ENCODE measurements around the gene LMO3.

Gene LMO3

GRCh38 chr12:16618256-16618655 lies 12.3 kb upstream of the LMO3 start:
- Histone ChIP-seq H3K4me3 (ENCODE audit: low read depth, low read length) (no peak overlapping the region), H3K36me3 (replicated peaks) (no peaks in the 10 kb centered on the region), H3K27ac (no peak overlapping the region), H3K27me3 (replicated peaks) (no peaks in the 10 kb centered on the region)
- DNase-seq = no peak
- no peak for TF ChIP-seq CTCF (IDR thresholded peaks at IDR 0.05; ENCODE audit: low read depth, low read length, missing control alignments)
- in situ Hi-C loops (cut with HindIII; ENCODE audit: low pct_ligation_motif_present, low sequenced_read_pairs) = no loop called here

GRCh38 chr12:16613199-16613598 lies 7.2 kb upstream of the LMO3 start:
- H3K27me3 ChIP-seq (replicated peaks) = peaks cover 2% of the 10 kb centered on the region
- no peak overlapping the region for H3K4me3 ChIP-seq (ENCODE audit: low read depth, low read length)
- H3K36me3 ChIP-seq (replicated peaks) = no peaks in the 10 kb centered on the region
- no peak for DNase-seq
- H3K27ac ChIP-seq = no peak overlapping the region
- no peak for TF ChIP-seq CTCF (IDR thresholded peaks at IDR 0.05; ENCODE audit: low read depth, low read length, missing control alignments)
- in situ Hi-C loops (cut with HindIII; ENCODE audit: low pct_ligation_motif_present, low sequenced_read_pairs) = no loop called here

GRCh38 chr12:16612647-16613046 lies 6.7 kb upstream of the LMO3 start:
- in situ Hi-C loops (cut with HindIII; ENCODE audit: low pct_ligation_motif_present, low sequenced_read_pairs) = no loop called here
- DNase-seq = no peak
- H3K4me3 ChIP-seq (ENCODE audit: low read depth, low read length) = no peak overlapping the region

GRCh38 chr12:16611146-16611545 lies 5.2 kb upstream of the LMO3 start:
- Histone ChIP-seq H3K36me3 (replicated peaks) (no peaks in the 10 kb centered on the region), H3K27ac (no peak overlapping the region), H3K27me3 (replicated peaks) (peaks cover 11% of the 10 kb centered on the region), H3K4me3 (ENCODE audit: low read depth, low read length) (no peak overlapping the region)
- no peak for DNase-seq
- TF ChIP-seq CTCF (IDR thresholded peaks at IDR 0.05; ENCODE audit: low read depth, low read length, missing control alignments) = no peak
- in situ Hi-C loops (cut with HindIII; ENCODE audit: low pct_ligation_motif_present, low sequenced_read_pairs) = no loop called here

More at GRCh38 chr12:16612647-16613046, 6.7 kb upstream of the LMO3 start:
- no peak for TF ChIP-seq CTCF (IDR thresholded peaks at IDR 0.05; ENCODE audit: low read depth, low read length, missing control alignments)
- Histone ChIP-seq H3K27me3 (replicated peaks) (peaks cover 2% of the 10 kb centered on the region), H3K27ac (no peak overlapping the region), H3K36me3 (replicated peaks) (no peaks in the 10 kb centered on the region)

GRCh38 chr12:16610743-16611142 lies 4.8 kb upstream of the LMO3 start:
- no peak overlapping the region for H3K4me3 ChIP-seq (ENCODE audit: low read depth, low read length)
- peaks cover 12% of the 10 kb centered on the region for H3K27me3 ChIP-seq (replicated peaks)
- in situ Hi-C loops (cut with HindIII; ENCODE audit: low pct_ligation_motif_present, low sequenced_read_pairs) = no loop called here
- H3K36me3 ChIP-seq (replicated peaks) = no peaks in the 10 kb centered on the region
- DNase-seq = no peak
- H3K27ac ChIP-seq = no peak overlapping the region
- TF ChIP-seq CTCF (IDR thresholded peaks at IDR 0.05; ENCODE audit: low read depth, low read length, missing control alignments) = no peak

GRCh38 chr12:16610001-16610585 lies 4.1 kb upstream of the LMO3 start:
- no peak overlapping the region for H3K4me3 ChIP-seq (ENCODE audit: low read depth, low read length)
- H3K27ac ChIP-seq = no peak overlapping the region
- TF ChIP-seq CTCF (IDR thresholded peaks at IDR 0.05; ENCODE audit: low read depth, low read length, missing control alignments) = no peak
- in situ Hi-C loops (cut with HindIII; ENCODE audit: low pct_ligation_motif_present, low sequenced_read_pairs) = no loop called here
- DNase-seq = no peak
- peaks cover 15% of the 10 kb centered on the region for H3K27me3 ChIP-seq (replicated peaks)
- no peaks in the 10 kb centered on the region for H3K36me3 ChIP-seq (replicated peaks)

Measured in brain microvascular endothelial cell (primary cell).